HG03196 (cell line): ENCODE results near the gene WDR81.
"Not testable (repeated sequence)": the region's sequence is repeated elsewhere in the genome, so short reads cannot be mapped to it uniquely, and the experiment has no call there.

Experiments
- ATAC-seq: cut with Tn5 transposase; IDR thresholded peaks from one replicate; pipeline ENCODE4 v1.9.1; 2021; ENCODE audit not compliant: unreplicated experiment

The WDR81 gene

DNA sequence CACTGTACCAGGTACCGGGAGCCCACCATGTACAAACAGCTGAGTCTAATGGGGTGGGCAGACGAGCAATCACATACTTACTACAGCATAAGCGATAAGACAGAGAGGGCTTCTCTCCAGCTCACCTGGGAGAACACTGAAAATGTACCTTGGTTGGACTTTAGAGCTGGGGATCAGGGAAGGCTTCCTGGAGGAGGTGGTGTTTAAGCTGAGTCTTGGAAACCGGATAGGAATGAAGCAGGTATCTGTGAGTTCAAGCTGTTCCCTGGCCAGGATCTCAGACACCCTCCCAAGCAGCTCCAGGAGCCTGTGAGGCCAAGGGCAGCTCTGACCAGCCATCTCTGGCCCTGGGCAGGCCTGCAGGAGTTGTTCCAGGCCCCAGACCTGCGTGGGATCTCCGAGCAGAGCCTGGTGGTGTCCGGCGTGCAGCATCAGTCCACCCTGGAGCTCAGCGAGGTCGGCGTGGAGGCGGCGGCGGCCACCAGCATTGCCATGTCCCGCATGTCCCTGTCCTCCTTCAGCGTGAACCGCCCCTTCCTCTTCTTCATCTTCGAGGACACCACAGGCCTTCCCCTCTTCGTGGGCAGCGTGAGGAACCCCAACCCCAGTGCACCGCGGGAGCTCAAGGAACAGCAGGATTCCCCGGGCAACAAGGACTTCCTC, 29.4 kb downstream of the WDR81 start:
- ATAC-seq, result no peak

DNA sequence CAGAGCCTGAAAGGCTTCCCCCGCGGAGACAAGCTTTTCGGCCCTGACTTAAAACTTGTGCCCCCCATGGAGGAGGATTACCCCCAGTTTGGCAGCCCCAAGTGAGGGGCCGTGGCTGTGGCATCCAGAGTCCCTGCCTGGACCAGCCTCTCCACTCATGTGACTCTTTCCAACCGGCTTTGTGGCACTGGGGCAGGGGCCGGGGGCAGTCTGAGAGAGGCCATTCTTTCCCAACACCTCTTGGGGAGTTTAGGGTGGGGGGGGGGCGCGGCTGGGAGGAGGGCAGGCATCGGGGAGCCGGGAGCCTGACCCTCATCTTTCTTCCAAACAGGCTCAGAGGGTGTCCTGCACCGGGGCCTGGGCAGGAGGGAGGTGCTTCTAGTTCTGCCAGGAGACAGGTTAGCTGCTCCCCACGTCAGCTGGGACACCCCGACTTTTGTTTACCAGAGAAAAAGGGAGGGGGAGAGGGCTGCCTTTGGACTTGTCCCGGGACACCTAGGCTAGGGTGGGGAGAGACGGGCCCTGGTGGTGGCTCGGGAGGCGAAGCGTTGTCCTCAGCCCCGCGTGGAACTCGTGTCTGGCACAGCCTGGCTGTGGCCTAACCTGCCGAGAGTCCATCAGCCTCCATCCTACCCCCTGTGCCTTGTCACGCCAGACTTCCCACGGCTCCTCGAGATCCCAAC, 30.1 kb downstream of the WDR81 start:
- no peak for ATAC-seq

DNA sequence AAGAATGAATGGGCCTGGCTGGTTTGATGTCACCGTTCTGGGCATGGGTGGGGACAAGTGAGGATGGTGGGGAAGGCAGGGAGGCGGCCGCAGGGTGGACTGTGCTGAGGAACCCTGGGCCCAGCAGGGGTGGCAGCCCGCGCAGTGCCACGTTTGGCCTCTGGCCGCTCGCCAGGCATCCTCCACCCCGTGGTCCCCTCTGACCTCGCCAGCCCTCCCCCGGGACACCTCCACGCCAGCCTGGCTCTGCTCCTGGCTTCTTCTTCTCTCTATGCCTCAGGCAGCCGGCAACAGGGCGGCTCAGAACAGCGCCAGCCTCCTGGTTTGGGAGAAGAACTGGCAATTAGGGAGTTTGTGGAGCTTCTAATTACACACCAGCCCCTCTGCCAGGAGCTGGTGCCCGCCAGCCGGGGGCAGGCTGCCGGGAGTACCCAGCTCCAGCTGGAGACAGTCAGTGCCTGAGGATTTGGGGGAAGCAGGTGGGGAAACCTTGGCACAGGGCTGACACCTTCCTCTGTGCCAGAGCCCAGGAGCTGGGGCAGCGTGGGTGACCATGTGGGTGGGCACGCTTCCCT, 30.8 kb downstream of the WDR81 start:
- ATAC-seq, result no peak

DNA sequence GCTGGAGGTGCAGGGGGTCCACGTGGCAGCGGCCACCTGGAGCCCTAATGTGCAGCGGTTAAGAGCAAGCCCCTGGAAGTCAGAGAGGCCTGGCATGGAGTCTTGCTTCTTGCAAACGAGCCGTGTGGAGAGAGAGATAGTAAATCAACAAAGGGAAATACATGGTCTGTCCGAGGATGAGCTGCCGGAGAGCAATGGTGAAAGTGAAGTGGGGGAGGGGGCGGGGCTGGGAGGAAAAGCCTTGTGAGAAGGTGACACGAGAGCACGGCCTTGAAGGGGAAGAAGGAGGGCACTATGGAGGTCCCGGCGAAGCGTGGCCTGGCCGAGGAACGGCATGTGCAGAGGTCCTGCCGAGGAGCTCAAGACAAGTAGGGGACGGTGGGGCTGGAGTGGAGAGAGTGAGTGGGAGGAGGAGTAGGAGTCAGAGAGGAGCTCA, 31.3 kb downstream of the WDR81 start:
- no peak for ATAC-seq

DNA sequence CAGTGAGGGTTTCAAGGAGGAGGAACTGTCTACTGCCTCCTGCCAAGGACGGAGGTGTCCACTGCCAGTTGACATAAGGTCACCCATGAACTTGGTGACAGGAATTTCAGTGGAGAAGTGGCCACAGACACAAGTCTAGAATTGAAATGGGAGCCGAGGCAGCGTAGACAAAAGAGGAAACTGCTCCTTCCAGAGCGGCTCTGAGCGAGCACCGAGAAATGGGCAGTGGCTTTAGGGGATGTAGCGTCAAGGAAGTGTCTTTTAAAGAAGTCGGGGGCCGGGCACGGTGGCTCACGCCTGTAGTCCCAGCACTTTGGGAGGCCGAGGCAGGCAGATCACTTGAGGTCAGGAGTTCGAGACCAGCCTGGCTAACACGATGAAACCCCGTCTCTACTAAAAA, 34.3 kb downstream of the WDR81 start:
- ATAC-seq, result no peak

DNA sequence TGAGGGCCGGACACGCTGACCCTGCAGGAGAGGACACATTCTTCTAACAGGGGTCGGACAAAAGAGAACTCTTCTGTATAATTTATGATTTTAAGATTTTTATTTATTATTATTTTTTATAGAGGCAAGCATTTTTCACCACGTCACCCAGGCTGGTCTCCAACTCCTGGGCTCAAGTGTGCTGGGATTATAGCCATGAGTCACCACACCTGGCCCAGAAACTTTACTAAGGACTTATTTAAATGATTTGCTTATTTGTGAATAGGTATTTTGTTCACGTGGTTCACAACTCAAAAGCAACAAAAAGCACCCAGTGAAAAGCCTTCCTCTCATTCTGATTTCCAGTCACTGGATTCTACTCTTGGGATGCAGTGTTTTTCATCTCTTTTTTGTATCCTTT, 35.0 kb downstream of the WDR81 start:
- ATAC-seq, result no peak

GRCh38 chr17:1762233-1762900, 37.9 kb downstream of the WDR81 start:
- ATAC-seq, result no peak

DNA sequence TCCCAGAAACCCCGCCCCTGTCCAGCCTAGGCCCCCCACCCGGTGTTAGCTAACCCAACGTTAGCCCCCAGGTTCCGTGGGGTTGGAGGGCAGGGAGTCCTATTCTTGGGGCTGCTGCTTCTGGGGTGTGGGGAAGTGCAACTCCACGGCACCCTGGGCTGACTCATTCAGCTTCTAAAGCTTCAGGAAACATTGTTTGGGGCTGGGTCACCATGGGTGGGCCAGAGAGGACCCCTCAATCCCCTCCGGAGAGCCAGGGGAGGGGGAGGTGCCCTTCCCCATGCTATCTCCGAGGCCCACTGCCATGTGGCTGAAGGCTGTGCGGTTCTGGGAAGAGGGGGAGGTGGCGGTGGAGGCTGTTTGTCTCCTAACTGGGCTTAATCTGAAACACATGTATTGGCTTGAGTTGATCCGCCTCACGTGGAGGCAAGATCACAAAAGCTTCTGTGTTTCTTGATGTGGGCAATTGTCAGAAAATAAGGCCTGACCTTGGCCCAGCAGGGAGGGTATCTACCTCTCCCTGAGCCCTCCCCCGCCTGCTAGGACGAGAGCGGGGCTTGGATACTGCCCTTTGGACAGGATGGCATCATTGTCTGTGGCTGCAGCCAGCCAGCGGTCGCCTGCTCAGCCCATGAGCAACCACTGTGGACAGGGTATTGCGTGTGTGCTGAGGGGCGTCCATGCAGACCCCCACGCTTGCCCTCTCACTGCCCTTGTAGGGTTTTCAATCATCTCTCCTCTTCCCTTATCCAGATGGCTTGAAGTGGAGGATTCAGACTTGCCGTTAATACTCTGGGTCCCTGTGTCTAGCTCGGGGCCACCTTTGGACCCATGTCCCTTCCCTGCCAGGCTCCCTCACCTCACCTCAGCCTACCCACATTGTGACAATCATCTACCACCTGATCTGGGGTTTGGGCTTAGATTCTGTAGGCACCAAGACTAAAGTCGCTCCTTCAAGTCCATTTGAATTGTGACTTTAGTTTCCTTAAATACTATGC, 38.7 kb downstream of the WDR81 start:
- no peak for ATAC-seq

GRCh38 chr17:1764284-1764683, 39.8 kb downstream of the WDR81 start:
- ATAC-seq, result no peak

DNA sequence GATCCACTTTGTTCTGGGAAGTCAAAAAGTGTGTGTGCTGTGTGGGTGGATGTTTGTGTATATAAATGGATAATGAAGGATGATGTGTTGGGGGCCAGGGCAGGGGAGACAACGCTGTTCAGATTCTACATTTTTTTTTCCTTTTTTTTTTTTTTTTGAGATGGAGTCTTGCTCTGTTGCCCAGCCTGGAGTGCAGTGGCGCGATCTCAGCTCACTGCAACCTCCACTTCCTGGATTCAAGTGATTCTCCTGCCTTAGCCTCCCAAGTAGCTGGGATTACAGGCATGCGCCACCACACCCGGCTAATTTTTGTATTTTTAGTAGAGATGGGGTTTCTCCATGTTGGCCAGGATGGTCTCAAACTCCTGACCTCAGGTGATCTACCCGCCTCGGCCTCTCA, 40.2 kb downstream of the WDR81 start:
- ATAC-seq, result not testable (repeated sequence)

- ATAC-seq, result no peak
Observed at GRCh38 chr17:1765576-1765975, 41.1 kb downstream of the WDR81 start.

DNA sequence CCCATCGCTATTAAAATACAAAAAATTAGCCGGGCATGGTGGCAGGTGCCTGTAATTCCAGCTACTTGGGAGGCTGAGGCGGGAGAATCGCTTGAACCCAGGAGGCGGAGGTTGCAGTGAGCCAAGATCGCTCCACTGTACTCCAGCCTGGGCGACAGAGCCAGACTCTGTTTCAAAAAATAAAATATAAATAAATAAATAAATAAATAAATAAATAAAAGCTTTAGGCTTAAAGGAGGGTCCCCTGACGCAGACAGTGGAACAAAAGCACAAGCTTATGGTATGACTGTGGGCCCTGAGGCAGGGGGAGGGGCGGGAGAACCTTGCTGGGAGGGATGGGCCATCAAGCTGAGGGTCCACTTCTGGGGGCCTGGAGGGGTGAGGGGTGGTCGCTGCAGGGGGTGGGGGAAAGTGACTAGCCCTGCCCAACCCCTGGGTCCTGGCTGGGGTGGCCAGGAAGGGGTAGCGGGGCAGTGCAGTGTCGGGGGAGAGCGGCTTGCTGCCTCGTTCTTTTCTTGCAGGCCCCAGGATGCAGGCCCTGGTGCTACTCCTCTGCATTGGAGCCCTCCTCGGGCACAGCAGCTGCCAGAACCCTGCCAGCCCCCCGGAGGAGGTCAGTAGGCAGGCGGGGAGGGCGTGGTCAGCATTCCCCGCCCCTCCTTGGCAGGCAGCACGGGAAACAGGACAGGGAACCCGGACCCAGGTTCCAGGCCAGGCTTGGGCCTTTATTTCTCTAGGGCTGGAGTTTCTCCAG, 42.1 kb downstream of the WDR81 start:
- ATAC-seq, result no peak

- ATAC-seq, result no peak
Observed at GRCh38 chr17:1767358-1767757, 42.9 kb downstream of the WDR81 start.

DNA sequence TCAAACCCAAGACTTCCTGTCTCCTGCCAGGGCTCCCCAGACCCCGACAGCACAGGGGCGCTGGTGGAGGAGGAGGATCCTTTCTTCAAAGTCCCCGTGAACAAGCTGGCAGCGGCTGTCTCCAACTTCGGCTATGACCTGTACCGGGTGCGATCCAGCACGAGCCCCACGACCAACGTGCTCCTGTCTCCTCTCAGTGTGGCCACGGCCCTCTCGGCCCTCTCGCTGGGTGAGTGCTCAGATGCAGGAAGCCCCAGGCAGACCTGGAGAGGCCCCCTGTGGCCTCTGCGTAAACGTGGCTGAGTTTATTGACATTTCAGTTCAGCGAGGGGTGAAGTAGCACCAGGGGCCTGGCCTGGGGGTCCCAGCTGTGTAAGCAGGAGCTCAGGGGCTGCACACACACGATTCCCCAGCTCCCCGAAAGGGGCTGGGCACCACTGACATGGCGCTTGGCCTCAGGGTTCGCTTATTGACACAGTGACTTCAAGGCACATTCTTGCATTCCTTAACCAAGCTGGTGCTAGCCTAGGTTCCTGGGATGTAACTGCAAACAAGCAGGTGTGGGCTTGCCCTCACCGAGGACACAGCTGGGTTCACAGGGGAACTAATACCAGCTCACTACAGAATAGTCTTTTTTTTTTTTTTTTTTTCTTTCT, 45.4 kb downstream of the WDR81 start:
- ATAC-seq, result no peak

- not testable (repeated sequence) for ATAC-seq
Observed at GRCh38 chr17:1773000-1773695, 48.6 kb downstream of the WDR81 start.

- no peak for ATAC-seq
Observed at GRCh38 chr17:1773696-1774181, 49.2 kb downstream of the WDR81 start.

DNA sequence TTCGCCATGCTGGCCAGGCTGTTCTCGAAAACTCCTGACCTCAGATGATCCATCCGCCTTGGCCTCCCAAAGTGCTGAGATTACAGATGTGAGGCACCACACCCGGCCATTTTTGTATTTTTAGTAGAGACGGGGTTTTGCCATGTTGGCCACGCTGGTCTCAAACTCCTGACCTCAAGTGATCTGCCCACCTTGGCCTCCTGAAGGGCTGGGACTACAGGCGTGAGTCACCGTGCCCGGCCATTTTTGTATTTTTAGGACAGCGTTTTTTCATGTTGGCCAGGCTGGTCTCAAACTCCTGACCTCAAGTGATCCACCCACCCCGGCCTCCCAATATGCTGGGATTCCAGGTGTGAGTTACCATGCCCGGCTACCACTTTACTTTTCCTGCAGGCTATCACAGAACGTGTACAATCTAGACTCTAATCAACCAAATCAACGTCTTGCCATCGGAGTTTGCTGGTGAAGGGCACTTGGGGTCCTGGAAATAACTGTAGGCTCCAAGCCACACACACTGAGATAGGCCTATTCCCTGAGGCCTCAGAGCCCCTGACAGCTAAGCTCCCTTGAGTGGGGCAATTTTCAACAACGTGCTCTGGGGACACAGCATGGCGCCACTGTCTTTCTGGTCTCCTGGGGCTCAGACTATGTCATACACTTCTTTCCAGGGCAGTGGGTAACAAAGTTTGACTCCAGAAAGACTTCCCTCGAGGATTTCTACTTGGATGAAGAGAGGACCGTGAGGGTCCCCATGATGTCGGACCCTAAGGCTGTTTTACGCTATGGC, 50.1 kb downstream of the WDR81 start:
- ATAC-seq, result no peak

DNA sequence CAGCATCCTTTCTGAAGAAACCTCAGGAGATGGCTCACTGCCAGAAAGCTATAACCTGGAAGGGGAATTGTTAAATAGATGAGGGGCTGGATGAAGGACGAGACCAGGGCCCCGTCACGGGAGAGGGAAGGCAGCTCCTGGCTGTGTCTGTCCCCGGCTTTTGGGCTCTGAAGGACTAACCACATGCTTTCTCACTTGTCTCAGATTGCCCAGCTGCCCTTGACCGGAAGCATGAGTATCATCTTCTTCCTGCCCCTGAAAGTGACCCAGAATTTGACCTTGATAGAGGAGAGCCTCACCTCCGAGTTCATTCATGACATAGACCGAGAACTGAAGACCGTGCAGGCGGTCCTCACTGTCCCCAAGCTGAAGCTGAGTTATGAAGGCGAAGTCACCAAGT, 51.8 kb downstream of the WDR81 start:
- no peak for ATAC-seq
